HG03066 (cell line): Measurements from ENCODE around the gene MOBP.

ENCODE experiments used
- ATAC-seq: cut with Tn5 transposase; IDR thresholded peaks from one replicate; pipeline ENCODE4 v1.9.1; 2021; ENCODE audit warnings: low read depth; ENCODE audit not compliant: unreplicated experiment

Gene MOBP

GRCh38 chr3:39491014-39491413 lies 23.5 kb downstream of the MOBP start:
- no peak for ATAC-seq

GRCh38 chr3:39491733-39492350 lies 24.4 kb downstream of the MOBP start:
- ATAC-seq, result no peak

- no peak for ATAC-seq
Measured at GRCh38 chr3:39494781-39495180, 27.3 kb downstream of the MOBP start.

GRCh38 chr3:39497753-39498152 lies 30.3 kb downstream of the MOBP start:
- no peak for ATAC-seq

GRCh38 chr3:39499651-39500273 lies 32.3 kb downstream of the MOBP start:
- no peak for ATAC-seq

- no peak for ATAC-seq
Measured at GRCh38 chr3:39501059-39501458, 33.6 kb downstream of the MOBP start.

GRCh38 chr3:39501968-39502837 lies 34.7 kb downstream of the MOBP start:
- ATAC-seq, result no peak

GRCh38 chr3:39502838-39503145 lies 35.3 kb downstream of the MOBP start:
- no peak for ATAC-seq

GRCh38 chr3:39505866-39506742 lies 38.6 kb downstream of the MOBP start:
- ATAC-seq, result no peak

- ATAC-seq, result no peak
Measured at GRCh38 chr3:39506863-39507262, 39.4 kb downstream of the MOBP start.

GRCh38 chr3:39513791-39514369 lies 46.4 kb downstream of the MOBP start:
- ATAC-seq, result no peak

GRCh38 chr3:39515681-39516441 lies 48.4 kb downstream of the MOBP start:
- ATAC-seq, result no peak

GRCh38 chr3:39519103-39519502 lies 51.6 kb downstream of the MOBP start:
- ATAC-seq, result no peak

- ATAC-seq, result no peak
Measured at GRCh38 chr3:39519554-39520288, 52.2 kb downstream of the MOBP start.

- ATAC-seq, result no peak
Measured at GRCh38 chr3:39521456-39521855, 54.0 kb downstream of the MOBP start.

GRCh38 chr3:39524107-39524506 lies 56.6 kb downstream of the MOBP start:
- no peak for ATAC-seq

GRCh38 chr3:39528844-39529243 lies 61.4 kb downstream of the MOBP start:
- ATAC-seq, result no peak

- ATAC-seq, result no peak
Measured at GRCh38 chr3:39529577-39529976, 62.1 kb downstream of the MOBP start.

- ATAC-seq, result no peak
Measured at GRCh38 chr3:39531066-39531465, 63.6 kb downstream of the MOBP start.
